NCI-H748 (cell line): ENCODE results near the gene SPINK2.
A peak's percentile ranks its signal among the peaks of the same experiment; 100 is the strongest.

Experiments
- DNase-seq: peaks from one replicate; lab custom pipeline; 2025; ENCODE audit not compliant: unreplicated experiment; lab: John Stamatoyannopoulos, UW

Gene SPINK2, protein sequence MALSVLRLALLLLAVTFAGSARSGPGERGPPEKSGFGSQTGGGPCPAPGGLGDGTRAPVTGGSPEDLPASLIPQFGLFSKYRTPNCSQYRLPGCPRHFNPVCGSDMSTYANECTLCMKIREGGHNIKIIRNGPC

DNA sequence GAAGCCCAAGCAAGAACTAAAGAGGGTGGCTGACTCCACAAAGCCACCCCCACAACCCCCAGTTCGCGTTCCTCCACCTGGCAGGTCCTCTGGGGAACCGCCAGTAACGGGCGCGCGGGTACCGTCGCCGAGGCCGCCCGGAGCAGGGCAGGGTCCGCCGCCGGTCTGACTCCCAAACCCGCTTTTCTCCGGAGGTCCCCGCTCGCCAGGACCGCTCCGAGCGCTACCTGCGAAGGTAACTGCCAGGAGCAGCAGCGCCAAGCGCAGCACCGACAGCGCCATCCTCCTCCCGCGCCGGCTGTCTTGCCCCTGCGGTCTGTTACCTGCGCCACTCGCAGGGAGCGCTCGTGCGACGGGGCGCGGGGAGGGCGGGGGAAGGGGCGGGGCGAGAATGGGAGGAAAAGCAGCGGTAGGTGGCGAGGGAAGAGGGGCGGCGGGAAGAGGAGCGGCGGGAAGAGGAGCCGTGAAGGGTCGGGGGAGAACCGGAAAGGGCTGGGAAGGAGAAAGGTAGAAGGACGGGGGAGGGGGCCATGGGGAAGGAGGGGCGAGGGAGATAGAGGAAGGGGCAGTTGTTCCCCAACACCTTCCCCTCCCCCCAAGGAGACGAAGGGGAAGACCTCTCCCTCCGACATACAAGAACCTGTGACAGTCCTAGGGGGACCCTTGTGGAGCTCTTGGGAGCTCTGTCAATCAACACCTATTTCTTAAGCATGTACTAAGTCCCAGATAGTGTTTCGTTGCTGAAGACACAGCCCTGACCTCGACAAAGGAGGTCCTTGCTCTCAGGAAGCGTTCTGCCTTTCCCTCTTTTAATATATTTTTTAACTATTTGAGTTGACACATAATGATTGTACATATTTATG is at the start of gene SPINK2:
Gene SPINK2 (minus strand): TSS at position 321 of the 863 bp plus-strand sequence. CDS start 39 bp downstream, at position 282.
- peak; percentile 77 for DNase-seq

DNA sequence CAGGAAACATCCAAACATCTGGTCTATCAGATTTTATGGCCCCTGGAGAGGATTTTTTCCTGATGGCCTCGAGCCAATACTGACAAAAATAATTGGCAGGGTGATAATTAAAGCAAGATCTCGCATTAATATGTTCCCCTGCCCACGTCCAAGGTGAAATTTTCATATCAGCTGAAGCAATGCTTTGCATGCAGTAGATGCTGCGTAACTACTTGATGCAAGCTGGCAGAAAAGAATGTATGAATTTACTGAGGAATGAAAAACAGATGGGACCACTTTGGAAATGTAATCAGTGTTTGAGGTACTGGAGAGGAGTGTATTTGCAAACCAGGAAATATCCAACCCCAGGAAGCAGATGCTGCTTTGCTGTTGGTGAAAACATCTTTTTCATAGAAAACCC is 49.4 kb upstream of the SPINK2 start:
- peak; percentile 63 for DNase-seq

DNA sequence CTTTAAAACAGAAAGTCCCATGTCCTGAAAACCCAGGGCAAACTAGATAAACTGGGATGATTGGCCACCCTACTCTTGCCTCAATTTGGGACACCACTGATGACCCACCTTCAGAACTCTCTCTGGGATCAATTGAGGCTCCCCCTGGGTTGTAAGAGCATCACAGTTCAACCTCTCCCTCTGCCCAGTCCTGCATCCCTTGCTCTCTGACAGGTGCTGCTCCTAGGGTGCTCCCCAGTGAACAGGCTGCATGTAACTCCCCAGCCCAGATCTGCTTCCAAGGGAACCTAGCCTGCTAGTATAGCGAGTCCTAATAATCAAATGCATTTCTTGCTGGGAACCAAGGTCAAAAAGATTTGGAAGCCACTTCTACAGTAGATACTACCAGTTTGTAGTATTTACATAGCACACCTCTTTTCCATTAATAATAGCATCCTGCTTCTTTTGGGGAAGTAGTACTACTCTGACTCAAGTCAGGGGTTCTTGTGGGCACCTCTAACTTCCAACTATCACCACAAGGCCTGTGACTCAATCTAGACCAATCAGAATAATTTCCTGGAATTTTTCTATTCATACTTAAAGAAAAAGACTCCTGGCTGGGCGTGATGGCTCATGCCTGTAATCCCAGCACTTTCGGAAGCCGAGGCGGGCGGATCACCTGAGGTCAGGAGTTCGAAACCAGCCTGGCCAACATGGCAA is 42.1 kb upstream of the SPINK2 start:
- DNase-seq: no peak

DNA sequence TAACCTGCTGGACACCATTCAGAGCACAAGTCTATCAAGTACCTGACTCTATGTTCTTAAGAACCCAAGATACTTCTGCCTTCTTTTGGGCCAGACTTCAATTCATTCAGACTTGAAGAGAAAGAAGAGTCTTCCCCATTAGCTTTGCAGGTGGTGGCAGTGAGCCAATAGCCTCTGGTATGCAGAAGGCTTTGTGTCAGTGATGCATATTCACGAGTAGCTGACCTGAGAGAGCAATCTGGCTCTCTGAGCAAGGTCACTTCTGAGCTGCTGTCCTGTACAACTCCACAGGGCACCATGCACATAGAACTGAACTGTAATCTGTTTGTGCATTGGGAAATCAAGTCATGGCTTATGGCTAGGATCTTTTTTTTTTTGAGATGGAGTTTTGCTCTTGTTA is 39.9 kb upstream of the SPINK2 start:
- no peak for DNase-seq

DNA sequence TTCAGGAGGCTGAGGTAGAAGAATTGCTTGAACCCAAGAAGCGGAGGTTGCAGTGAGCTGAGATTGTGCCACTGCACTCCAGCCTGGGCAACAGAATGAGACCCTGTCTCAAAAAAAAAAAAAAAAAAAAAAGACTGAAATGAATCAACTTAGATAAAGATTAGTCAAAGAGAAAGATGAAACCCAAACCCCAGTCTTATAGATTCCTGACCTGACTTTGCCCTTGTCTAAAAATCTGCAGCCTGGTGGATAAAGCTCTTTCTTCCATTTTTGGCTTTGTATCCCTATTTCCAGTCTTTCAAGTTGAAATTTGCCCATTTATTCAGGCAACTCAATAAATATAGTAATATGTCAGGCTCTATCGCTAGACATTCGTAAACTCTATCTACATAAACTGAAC is 39.3 kb upstream of the SPINK2 start:
- no peak for DNase-seq

DNA sequence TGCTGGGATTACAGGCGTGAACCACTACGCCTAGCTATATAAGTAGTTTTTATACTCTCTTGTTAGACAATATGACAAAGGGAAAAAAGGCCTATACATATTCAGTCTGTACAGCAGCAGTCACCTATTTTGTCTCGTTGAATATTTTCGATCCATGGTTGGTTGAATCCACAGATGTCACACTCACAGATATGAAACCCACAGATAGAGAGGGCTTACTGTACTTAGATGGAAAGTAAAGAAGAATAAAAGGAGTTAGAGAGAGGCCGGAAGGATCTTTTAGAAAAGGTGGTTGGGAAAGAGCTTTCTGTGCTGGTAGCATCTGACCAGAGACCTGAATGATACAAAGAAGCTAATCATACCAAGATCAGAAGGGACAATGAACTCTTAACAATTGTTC is 38.3 kb upstream of the SPINK2 start:
- no peak for DNase-seq

DNA sequence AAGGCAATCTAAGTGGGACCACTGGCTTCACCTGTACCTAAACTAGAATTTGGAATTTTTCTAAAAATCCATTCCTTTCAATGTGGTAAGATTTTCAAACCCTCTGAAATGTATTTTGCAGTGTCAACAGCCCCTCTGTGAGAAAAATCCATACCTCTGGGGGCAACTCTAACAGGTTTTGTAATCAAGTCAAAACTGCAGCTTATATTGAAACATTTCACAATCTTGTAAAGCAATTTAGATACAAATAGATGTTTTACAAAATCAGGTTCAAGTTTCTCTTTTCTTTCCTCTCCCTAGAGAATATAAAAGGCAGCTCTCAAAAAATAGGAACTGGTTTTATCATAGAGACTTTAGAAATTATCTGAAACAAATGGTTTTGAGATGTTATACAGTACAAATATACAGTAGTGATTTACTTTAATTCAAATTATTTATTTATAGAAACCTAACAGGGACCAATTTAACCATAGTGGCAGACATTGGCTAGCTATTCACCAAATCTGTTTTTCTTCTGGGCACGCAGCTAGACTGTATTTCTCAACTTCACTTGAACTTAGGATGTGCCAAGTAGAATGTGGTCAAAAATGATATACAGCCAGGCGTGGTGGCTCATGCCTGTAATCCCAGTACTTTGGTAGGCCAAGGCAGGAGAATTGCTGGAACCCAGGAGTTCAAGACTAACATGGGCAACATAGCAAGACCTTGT is 36.3 kb upstream of the SPINK2 start:
- no peak for DNase-seq

DNA sequence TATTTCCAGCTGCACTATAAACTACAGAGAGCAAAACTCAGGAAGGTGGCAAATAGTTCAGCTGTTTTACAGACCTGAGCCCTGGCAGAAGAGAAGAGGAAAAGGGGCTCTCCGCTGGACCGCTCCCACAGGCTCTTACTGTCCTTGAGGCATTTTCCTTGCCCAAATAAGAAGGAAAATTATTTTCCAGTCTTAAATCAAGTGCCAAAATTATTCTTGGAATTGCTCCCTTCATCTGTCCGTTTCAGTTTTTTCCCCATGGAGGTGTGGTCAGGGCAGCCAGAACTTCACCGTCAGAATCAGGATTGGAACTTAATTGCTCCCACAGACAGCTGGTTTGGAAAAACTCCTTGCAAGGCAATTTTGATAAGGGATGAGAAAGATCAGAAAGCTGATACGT is 35.2 kb upstream of the SPINK2 start:
- DNase-seq: no peak

DNA sequence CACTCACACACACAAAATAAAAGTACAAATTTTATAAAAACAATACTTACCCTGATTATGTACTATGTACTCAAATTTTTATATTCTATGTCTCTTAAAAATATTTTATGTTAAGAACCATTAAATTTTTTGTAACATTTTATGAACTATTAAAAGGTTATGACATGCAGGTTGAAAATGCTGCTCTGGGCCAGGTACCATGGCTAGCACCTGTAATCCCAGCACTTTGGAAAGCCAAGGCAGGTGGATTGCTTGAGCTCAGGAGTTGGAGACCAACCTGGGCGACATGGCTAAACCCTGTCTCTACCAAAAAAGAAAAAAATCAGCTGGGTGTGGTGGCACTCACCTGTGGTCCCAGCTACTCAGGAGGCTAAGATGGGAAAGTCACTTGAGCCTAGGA is 29.4 kb upstream of the SPINK2 start:
- no peak for DNase-seq

DNA sequence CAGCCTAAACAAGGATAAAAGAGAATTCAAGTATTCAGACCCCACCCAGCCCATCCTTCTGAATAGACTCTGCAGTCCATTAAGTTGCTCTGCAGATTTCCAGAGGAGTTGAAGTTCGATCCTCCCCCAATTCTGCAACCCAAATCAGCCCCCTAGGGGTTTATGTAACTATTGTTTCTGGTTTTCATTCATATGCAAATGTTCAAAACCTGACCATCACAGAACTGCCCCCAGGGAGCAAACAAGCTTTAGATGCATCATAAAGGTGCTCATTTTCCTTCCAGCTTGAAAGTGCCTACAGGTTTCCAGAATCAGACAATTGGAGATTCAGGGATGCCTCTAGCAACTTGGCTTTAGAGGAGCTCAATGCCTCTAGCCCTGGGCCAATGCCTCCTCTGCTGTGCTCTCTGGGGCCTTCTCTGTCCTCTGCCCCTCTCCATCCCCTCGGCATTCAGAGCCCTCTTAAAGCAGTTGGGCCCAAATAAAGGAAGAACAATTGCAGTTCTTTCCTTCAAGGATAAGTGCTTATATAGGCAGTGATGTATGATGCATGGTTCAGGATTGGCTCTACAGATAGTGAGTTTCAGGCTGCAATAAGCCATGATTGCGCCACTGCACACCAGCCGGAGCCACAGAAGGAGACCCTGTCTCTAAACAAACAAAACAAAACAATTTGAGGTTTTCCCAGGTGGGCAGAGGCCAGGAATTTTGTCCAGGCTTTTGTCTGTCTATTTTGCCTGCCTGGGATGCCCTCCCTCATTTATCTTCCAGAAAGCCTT is 23.5 kb upstream of the SPINK2 start:
- no peak for DNase-seq

DNA sequence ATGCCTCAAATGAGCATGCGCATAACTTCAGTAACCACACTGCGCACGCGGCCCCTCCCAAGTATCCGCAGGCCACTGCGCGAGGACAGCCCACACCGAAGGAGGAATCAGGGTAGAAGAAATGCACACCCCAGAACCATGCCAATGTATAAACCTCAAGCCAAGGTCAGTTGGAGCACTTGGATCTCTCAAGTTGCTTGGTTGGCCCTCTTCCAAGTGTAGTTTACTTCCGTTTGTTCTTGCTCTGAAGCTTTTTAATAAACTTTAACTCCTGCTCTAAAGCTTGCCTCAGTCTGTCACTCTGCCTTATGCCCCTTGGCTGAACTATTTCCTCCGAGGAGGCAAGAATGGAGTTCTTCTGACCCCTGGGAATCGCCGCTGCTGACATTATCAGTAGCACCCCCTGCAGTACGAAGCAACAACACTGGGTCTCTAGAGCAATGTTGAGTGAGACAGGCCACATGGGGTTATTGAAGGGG is 22.0 kb upstream of the SPINK2 start:
- no peak for DNase-seq

DNA sequence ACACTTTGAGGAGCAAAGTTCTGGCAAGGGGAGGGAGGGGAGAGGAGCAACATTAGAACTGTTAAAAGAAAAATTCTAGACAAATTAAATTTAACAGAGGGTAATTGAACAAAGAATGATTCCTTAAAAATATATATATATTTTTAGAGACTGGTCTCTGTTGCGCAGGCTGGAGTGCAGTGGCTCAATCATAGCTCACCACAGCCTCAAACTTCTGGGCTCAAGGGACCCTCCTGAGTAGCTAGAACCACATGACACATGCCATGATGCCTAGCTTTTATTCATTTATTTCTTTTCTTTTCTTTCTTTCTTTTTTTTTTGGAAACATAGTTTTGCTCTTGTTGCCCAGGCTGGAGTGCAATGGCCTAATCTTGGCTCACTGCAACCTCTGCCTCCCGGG is 19.1 kb upstream of the SPINK2 start:
- no peak for DNase-seq

DNA sequence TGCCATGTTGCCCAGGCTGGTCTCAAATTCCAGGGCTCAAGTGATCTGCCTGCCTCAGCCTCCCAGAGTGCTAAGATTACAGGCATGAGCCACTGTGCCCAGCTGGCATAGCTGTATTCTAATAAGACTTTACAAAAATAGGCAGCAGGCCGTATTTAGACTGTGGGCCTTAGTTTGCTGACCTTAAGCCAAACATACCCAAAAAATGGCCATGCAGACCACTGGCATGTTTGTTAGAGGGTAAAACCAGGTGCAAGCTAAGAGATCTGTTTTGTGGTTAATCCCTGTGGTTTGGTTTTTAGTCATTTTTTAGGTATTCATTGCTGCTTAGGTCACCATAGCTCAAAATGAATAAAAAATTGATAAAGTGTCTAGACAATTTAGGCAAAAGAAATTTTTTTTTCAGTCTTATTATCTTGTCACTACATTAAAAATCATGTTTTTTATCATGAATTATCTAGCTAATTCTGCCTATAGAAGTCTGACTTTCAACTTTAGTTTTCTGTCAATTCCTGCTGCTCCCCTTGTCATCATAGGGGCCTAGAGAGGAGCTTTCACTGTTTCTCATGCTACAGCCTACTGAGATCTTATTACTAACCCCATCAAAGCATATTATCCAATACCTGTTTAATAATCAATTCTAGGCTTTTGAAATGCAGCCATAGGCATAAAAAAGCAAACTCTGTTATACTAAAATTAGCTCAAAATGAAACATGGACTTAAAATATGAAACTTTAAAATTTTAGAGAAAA is 7.5 kb upstream of the SPINK2 start:
- no peak for DNase-seq

DNA sequence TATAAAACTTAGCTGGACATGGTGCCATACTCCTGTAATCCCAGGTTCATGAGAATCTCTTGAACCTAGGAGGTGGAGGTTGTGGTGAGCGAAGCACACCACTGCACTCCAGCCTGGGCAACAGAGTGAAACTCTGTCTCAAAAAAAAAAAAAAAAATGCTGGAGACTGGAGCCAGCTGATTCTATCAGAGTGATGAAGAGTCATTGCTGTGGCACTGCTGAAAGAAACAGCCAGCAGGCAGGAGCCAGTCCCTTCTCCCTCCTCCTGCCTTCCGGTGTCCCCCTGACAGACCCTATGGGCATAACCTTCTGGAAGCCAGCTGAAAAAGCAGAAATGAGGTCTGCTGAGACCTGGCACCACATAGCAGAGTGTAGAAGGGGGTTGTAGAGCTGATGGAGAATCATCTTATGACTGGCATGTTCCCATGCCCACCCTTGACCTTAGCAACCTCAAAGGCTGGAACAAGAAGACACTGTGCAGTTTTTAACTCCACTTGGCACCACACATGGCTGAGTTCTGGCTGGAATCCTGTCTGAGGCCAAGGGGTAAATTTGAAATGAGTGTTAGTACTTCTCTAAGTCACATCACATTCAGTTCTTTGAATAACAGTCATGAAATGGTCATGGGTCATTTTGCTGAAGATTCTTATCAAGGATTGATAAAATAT is 2.6 kb upstream of the SPINK2 start:
- DNase-seq: no peak

DNA sequence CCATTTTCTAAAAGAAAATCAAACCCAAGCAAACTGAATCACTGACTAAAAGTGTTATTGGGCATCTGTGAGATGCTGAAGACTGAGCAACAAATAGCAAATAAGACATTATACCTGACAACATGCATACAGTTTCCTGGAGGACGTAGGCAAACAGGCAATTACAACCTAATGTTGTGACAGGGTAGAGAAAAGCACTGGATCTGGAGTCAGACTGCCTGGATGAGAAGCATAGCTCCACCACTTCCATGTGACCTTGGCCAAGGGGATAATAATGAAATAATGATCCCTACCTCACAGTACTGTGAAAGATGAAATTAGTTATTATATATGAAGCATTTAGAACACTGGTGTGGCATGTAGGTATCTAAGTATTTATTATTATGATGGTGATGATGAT is 2.7 kb downstream of the SPINK2 start:
- DNase-seq: no peak

DNA sequence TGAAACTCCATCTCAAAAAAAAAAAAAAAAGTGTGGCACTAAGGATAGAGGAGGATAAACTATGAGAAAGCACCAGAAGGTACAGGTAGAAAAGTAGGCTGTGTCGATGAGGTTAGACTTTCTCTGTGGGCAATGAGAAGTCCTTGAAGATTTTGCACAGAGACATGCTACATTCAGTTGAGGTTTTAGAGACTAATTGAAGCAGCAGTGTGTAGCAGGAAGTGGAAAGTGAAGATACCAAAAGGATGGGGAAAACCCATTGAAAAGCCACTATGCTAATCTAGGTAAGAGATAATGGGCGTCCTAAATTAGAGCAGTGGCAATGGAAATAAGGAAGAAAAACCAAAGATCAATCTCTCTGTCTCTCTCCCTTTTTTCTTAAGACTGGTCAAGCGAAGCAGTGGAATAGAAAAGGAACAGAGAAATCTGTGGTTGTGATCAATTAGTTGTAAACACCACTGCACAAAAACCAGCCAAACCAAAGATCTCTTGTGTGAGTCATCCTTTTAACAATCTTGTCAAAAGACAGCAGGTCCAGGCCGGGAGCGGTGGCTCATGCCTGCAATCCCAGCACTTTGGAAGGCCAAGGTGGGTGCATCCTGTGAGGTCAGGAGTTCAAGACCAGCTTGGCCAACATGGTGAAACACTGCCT is 3.5 kb downstream of the SPINK2 start:
- no peak for DNase-seq

DNA sequence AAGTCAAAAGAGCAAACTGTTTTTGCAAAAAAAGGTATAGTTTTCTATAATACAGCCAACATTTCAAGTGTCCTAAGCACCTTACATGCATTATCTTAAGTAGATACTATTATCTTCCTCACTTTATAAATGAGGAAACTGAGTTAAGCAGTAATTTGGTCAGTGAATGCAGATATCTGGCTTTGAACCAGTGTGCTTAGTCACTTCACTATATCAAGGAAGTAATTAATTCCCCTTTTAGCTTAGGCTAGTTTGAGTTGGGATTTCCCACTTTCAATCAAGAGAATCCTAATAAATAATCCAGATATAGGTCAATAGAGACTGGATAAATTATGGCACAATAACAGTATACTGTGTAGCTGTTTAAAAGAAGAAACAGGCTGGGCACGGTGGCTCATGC is 14.8 kb downstream of the SPINK2 start:
- DNase-seq: no peak

DNA sequence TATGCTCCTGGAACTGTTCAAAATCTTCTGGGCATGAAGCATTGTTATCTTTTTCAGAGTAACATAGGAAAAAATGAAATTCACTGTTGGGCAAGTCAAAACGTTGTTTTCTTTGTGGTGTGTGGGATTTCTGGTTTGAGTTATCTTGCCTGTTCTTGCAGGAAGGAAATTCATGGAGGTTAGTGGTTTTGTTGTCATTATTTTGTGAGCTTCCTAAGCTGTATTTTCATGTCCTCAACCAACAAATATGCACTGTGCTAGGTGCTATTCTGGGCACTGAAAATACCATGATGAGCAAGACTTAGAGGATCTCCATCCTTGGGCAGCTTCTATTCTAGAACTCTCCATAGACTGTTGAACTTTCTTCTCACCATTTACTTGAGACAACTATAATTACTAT is 16.9 kb downstream of the SPINK2 start:
- DNase-seq: no peak

DNA sequence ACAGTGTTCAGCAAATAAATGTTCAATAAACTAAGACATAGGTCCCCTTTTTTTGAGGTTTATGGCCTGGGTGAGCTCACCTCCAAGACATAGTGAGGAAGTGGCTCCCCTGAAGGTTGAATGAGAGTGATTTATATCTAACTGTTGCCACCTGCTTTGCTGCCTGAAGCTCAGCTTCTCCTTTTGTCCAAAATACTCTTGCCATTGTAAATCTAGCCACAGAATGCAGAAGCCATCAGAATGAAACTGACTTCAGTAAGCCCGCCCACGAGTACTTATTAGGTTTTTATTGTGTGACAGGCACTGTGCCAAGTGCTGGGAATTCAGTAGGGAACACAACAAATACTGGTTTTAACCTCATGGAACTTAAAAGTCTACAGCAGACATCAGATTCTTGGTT is 18.0 kb downstream of the SPINK2 start:
- peak; percentile 18 for DNase-seq
